B cell (primary cell): ENCODE results near the gene ATP6V1G2. TPM values are rescaled to one million over a fixed set of nuclear protein-coding genes. Genes with fewer than 3 reads are reported as not detected.

ENCODE experiments used
- ATAC-seq: fragments of 200-7000 bp; cut with Tn5 transposase; one replicate; pipeline ENCODE4 v1.10.0; 2021; ENCODE audit warnings: low read depth, mild to moderate bottlenecking, moderate number of reproducible peaks, moderate library complexity
- CTCF ChIA-PET: fragments of 350-600 bp; sonication (Branson Sonifier 250); formaldehyde crosslinking; loops from one replicate; lab custom pipeline; 2021; ENCODE audit warnings: antibody characterized with exemption, inconsistent platforms; lab: Charles Lee
- POLR2A ChIA-PET: fragments of 350-600 bp; sonication (Branson Sonifier 250); formaldehyde crosslinking; loops from one replicate; lab custom pipeline; 2021; ENCODE audit warnings: antibody characterized with exemption; lab: Charles Lee
- DNase-seq: peaks from one replicate; pipeline ENCODE4 v3.0.0; 2013
- H2AFZ ChIP-seq: 2 replicates; pipeline ENCODE4 v1.6.1; 2012; ENCODE audit warnings: mild to moderate bottlenecking, low read depth, low read length; ENCODE audit not compliant: insufficient read depth, poor library complexity, severe bottlenecking
- H3K27ac ChIP-seq, 2 donors: 1 replicate in 1 of 2; 2 replicates in 1 of 2; pipeline ENCODE4 v1.5.1; 2012 to 2013; ENCODE audit warnings: low read length in 2 of 2, mild to moderate bottlenecking in 2 of 2, moderate library complexity in 1 of 2
- H3K27me3 ChIP-seq, 4 experiments: fragments of 200-600 bp in 1 of 4; sonication (generic) in 1 of 4; replicated peaks in 1 of 4; 1 replicate in 2 of 4; 2 replicates in 2 of 4; pipeline versions ENCODE4 v1.6.1 to v1.7.0; 2013 to 2016; ENCODE audit warnings: low read length in 3 of 4, mild to moderate bottlenecking in 2 of 4, mixed read lengths in 1 of 4, moderate library complexity in 1 of 4; ENCODE audit not compliant: insufficient read depth in 4 of 4, control insufficient read depth in 3 of 4; ENCODE audit errors: control extremely low read depth in 1 of 4
- H3K36me3 ChIP-seq, 2 experiments: replicated peaks in 1 of 2; 1 replicate in 1 of 2; 2 replicates in 1 of 2; pipeline versions ENCODE4 v1.6.1 to v1.7.1; 2013; ENCODE audit warnings: low read length in 1 of 2; ENCODE audit not compliant: insufficient read depth in 2 of 2, control insufficient read depth in 1 of 2; ENCODE audit errors: control extremely low read depth in 1 of 2, extremely low read depth in 1 of 2
- H3K4me1 ChIP-seq, 2 donors: fragments of 200-600 bp in 1 of 2; sonication (generic) in 1 of 2; 1 replicate in 1 of 2; 2 replicates in 1 of 2; pipeline versions ENCODE4 v1.5.1 to v1.6.1; 2013 to 2017; ENCODE audit warnings: low read length in 2 of 2; ENCODE audit not compliant: control insufficient read depth in 2 of 2, insufficient read depth in 2 of 2
- H3K4me2 ChIP-seq: replicated peaks from 2 replicates; pipeline ENCODE3; 2012; ENCODE audit warnings: mild to moderate bottlenecking, low read depth, low read length; ENCODE audit not compliant: poor library complexity, severe bottlenecking
- H3K4me3 ChIP-seq, 5 experiments: fragments of 200-600 bp in 1 of 5; sonication (generic) in 1 of 5; 1 replicate in 3 of 5; 2 replicates in 2 of 5; pipeline versions ENCODE4 v1.5.1 to v1.7.0; 2011 to 2016; ENCODE audit warnings: low read length in 4 of 5, mild to moderate bottlenecking in 4 of 5, low read depth in 2 of 5, control low read depth in 1 of 5, moderate library complexity in 1 of 5; ENCODE audit not compliant: insufficient read depth in 1 of 5; ENCODE audit errors: control extremely low read depth in 1 of 5, extremely low read depth in 1 of 5
- H3K79me2 ChIP-seq: fragments of 200-600 bp; sonication (generic); one replicate; pipeline ENCODE4 v1.6.0; 2016; ENCODE audit warnings: low read length; ENCODE audit not compliant: control insufficient read depth, insufficient read depth
- H3K9ac ChIP-seq: fragments of 200-600 bp; sonication (generic); 2 replicates; pipeline ENCODE4 v1.6.1; 2017; ENCODE audit warnings: mild to moderate bottlenecking, low read length, moderate library complexity
- H3K9me3 ChIP-seq, 3 donors: one replicate each; pipeline versions ENCODE4 v1.6.1 to v1.7.1; 2013; ENCODE audit warnings: low read length in 2 of 3; ENCODE audit not compliant: control insufficient read depth in 2 of 3, insufficient read depth in 1 of 3; ENCODE audit errors: control extremely low read depth in 1 of 3
- H4K20me1 ChIP-seq: 2 replicates; pipeline ENCODE4 v1.6.0; 2012; ENCODE audit warnings: mild to moderate bottlenecking, low read length; ENCODE audit not compliant: insufficient read depth, control insufficient read depth, poor library complexity, severe bottlenecking
- H3K27ac Mint-ChIP-seq: one replicate; pipeline ENCODE4 v1.8.0; 2021; ENCODE audit warnings: mixed read lengths
- H3K27me3 Mint-ChIP-seq: one replicate; pipeline ENCODE4 v1.8.0; 2021; ENCODE audit warnings: mixed read lengths
- H3K4me1 Mint-ChIP-seq: one replicate; pipeline ENCODE4 v1.8.0; 2021; ENCODE audit warnings: mixed read lengths
- H3K4me3 Mint-ChIP-seq: one replicate; pipeline ENCODE4 v1.8.0; 2021; ENCODE audit warnings: mixed read lengths
- H3K9me3 Mint-ChIP-seq: one replicate; pipeline ENCODE4 v1.8.0; 2022; ENCODE audit warnings: mixed read lengths; ENCODE audit not compliant: insufficient read depth
- CTCF ChIP-seq: fragments of 200-600 bp; IDR thresholded peaks from one replicate; pipeline ENCODE4 v1.8.0; 2022; ENCODE audit warnings: antibody characterized with exemption, mild to moderate bottlenecking
- EZH2 ChIP-seq: IDR thresholded peaks from 2 replicates; pipeline ENCODE4 v1.6.1; 2012; ENCODE audit warnings: borderline replicate concordance, low read depth, mild to moderate bottlenecking, moderate library complexity, low read length; ENCODE audit not compliant: insufficient read depth, poor library complexity, severe bottlenecking
- WGBS: methylation state at CpG from one replicate; pipeline ENCODE4 v1.1.5; 2013; ENCODE audit warnings: missing lambda C conversion rate; ENCODE audit not compliant: insufficient coverage; 5-methylcytosine and 5-hydroxymethylcytosine counted together
- intact Hi-C: fragments of 100-400 bp; cut with micrococcal nuclease; formaldehyde crosslinking; loops from one replicate; pipeline ENCODE4 v1.10.0; 2022
- polyA plus RNA-seq: library from polyadenylated mRNA; depleted of rRNA; stranded (reverse); fragments of >200 nt; gene quantifications from 2 replicates; pipeline ENCODE4 v1.2.3, GENCODE V29; 2012
- total RNA-seq, 2 donors: library from RNA; stranded (reverse); fragments of 120-200 nt in 1 of 2; gene quantifications; 1 replicate in 1 of 2; 2 replicates in 1 of 2; pipeline versions ENCODE4 v1.2.3 to v1.2.4, GENCODE V29; 2013 to 2022

The ATP6V1G2 gene
- total and polyA plus RNA-seq, 2 donors (not counting 1 experiment from before 2014, with no cell fraction given), result 3.3 to 4.5 TPM

- Mint-ChIP-seq H3K9me3 (no peaks in the 10 kb centered on the region), H3K4me1 (peaks cover 8% of the 10 kb centered on the region), H3K4me3 (no peak overlapping the region), H3K27me3 (no peaks in the 10 kb centered on the region), H3K27ac (no peak overlapping the region)
- DNase-seq (no peak), ATAC-seq (no peak)
- no peaks in the 10 kb centered on the region for H3K4me1 ChIP-seq
- H3K79me2 ChIP-seq, result no peaks in the 10 kb centered on the region
- ChIA-PET CTCF (interaction anchor here (0.7 to 1.8 kb wide), 3 partner anchors 13 to 242 kb away, joined by 3 to 6 read pairs (median 3); partner anchors contain the start of gene DDX39B), POLR2A (interaction anchor here (0.7 kb wide), 3 partner anchors 13 to 34 kb away, joined by 3 to 8 read pairs (median 3); no protein-coding TSS in a partner anchor)
- H2AFZ ChIP-seq, result no peak overlapping the region
- H3K9ac ChIP-seq, result no peak overlapping the region
- intact Hi-C loops, result no loop called here
- H3K36me3 ChIP-seq, result peaks cover 0 to 34% of the 10 kb centered on the region in 2 experiments
- TF ChIP-seq EZH2, result no peak
- H3K4me2 ChIP-seq, result no peak overlapping the region
- H4K20me1 ChIP-seq, result peaks cover 34% of the 10 kb centered on the region
- H3K27me3 ChIP-seq, result no peaks in the 10 kb centered on the region
- H3K4me3 ChIP-seq, result no peak overlapping the region
- no peak overlapping the region for H3K27ac ChIP-seq
- 95% methylated on average over 4 of the region's 4 CpGs for WGBS
- H3K9me3 ChIP-seq, result no peaks in the 10 kb centered on the region
Measured at GRCh38 chr6:31528307-31528777, 18.1 kb downstream of the ATP6V1G2 start.

- ATAC-seq, result no peak
- Histone ChIP-seq H3K27me3 (no peaks in the 10 kb centered on the region), H3K4me2 (no peak overlapping the region), H4K20me1 (peaks cover 14% of the 10 kb centered on the region), H3K9me3 (no peaks in the 10 kb centered on the region), H3K4me1 (no peaks in the 10 kb centered on the region), H3K4me3 (no peak overlapping the region), H3K27ac (no peak overlapping the region), H3K79me2 (no peaks in the 10 kb centered on the region), H3K9ac (no peak overlapping the region), H2AFZ (no peak overlapping the region), H3K36me3 (peaks cover 0 to 13% of the 10 kb centered on the region in 2 experiments)
- H3K9me3 Mint-ChIP-seq, result no peaks in the 10 kb centered on the region
- ChIA-PET POLR2A (interaction anchor here (0.6 kb wide), 1 partner anchor 10 kb away, joined by 3 read pairs; no protein-coding TSS in a partner anchor), CTCF (no interaction called here)
- H3K4me3 Mint-ChIP-seq, result no peak overlapping the region
- TF ChIP-seq EZH2, result no peak
- TF ChIP-seq CTCF, result no peak
- H3K27ac Mint-ChIP-seq, result no peak overlapping the region
- intact Hi-C loops, result no loop called here
- H3K4me1 Mint-ChIP-seq, result peaks cover 2% of the 10 kb centered on the region
- H3K27me3 Mint-ChIP-seq, result no peaks in the 10 kb centered on the region
- 100% methylated on average over 2 of the region's 4 CpGs for WGBS
- DNase-seq, result no peak
Measured at GRCh38 chr6:31525932-31526591, 20.3 kb downstream of the ATP6V1G2 start.
